ENCODE data around the gene OBSCN. TPM values are rescaled to one million over a fixed set of nuclear protein-coding genes. Genes with fewer than 3 reads are reported as not detected.

Gene OBSCN
- total RNA-seq, 1 experiment from 2014 or later, result 33.3 TPM

- H3K4ac ChIP-seq (ENCODE audit: low read depth, low read length), result no peak overlapping the region
- H3T11ph ChIP-seq (ENCODE audit: low read length), result no peak overlapping the region
- no peak overlapping the region for H2BK120ac ChIP-seq (ENCODE audit: low read depth, low read length, poor library complexity, severe bottlenecking)
- Mint-ChIP-seq H3K4me3 (no peak overlapping the region), H3K27ac (no peak overlapping the region), H3K36me3 (ENCODE audit: insufficient read depth in 1 of 3, low read depth in 3 of 3) (no peaks in the 10 kb centered on the region), H3K9me3 (no peaks in the 10 kb centered on the region), H3K4me1 (peaks cover 3 to 11% of the 10 kb centered on the region in 2 experiments; a peak in 2 of 4 replicates), H3K27me3 (ENCODE audit: low read depth) (peaks cover 3% of the 10 kb centered on the region)
- H4K8ac ChIP-seq (replicated peaks; ENCODE audit: insufficient read length, low read depth, low read length), result no peak overlapping the region
- no peaks in the 10 kb centered on the region for H3K4me1 ChIP-seq (ENCODE audit: insufficient read depth, low read length)
- H2BK5ac ChIP-seq (ENCODE audit: insufficient read length, low read length), result no peak overlapping the region
- H3K23ac ChIP-seq (ENCODE audit: insufficient read length, low read depth, low read length), result no peak overlapping the region
- H3K23me2 ChIP-seq (ENCODE audit: insufficient read length, low read depth, low read length, poor library complexity, severe bottlenecking), result no peaks in the 10 kb centered on the region
- WGBS (ENCODE audit: extremely low coverage, insufficient read length, low lambda C conversion rate), result no CpG with 5 or more reads among the region's 50 CpGs
- H2AFZ ChIP-seq (ENCODE audit: low read length), result no peak overlapping the region
- H3K27ac ChIP-seq (ENCODE audit: insufficient read length, low read depth, low read length), result no peak overlapping the region
- H4K91ac ChIP-seq (ENCODE audit: insufficient read length, low read depth, low read length), result no peak overlapping the region
- no peak overlapping the region for H2BK20ac ChIP-seq (ENCODE audit: low read depth, low read length, poor library complexity, severe bottlenecking)
- H2AK5ac ChIP-seq (ENCODE audit: insufficient read length, low read length), result no peak overlapping the region
- H3K9ac ChIP-seq (ENCODE audit: extremely low read depth, insufficient read length, low read length), result no peak overlapping the region
- H3K27me3 ChIP-seq (ENCODE audit: insufficient read depth, low read length), result no peaks in the 10 kb centered on the region; the same call in 1 of the 2 replicates
- no peak overlapping the region for H3K18ac ChIP-seq (ENCODE audit: insufficient read length, low read depth, low read length)
- H2BK15ac ChIP-seq (ENCODE audit: low read depth, low read length), result no peak overlapping the region
- no peak overlapping the region for H3K14ac ChIP-seq (ENCODE audit: insufficient read depth, low read length)
- H3K9me3 ChIP-seq (ENCODE audit: control insufficient read depth, low read depth, low read length), result no peaks in the 10 kb centered on the region
- no peak overlapping the region for H2BK12ac ChIP-seq (ENCODE audit: insufficient read length, low read depth, low read length)
- no peak overlapping the region for H3K56ac ChIP-seq (ENCODE audit: insufficient read length, low read depth, low read length)
- TF ChIP-seq CTCF (conservative IDR thresholded peaks at IDR 0.05), result no peak
- no peaks in the 10 kb centered on the region for H3K79me1 ChIP-seq (ENCODE audit: insufficient read depth, low read depth, low read length, poor library complexity, severe bottlenecking)
- H3K4me2 ChIP-seq (ENCODE audit: insufficient read depth, insufficient read length, low read length), result no peak overlapping the region
- H4K20me1 ChIP-seq (ENCODE audit: control insufficient read depth, insufficient read depth, insufficient read length), result no peaks in the 10 kb centered on the region
- H4K5ac ChIP-seq (ENCODE audit: insufficient read length, low read depth, low read length), result no peak overlapping the region
- H3K79me2 ChIP-seq (ENCODE audit: insufficient read depth, low read length), result no peaks in the 10 kb centered on the region
- no peak for DNase-seq
Observed at GRCh38 chr1:228370941-228371740, 163.3 kb downstream of the OBSCN start.

All from H9 (cell line).